Measurements from ENCODE around the gene ZNG1F.
"Not testable (repeated sequence)": the region's sequence is repeated elsewhere in the genome, so short reads cannot be mapped to it uniquely, and the experiment has no call there.

DNA sequence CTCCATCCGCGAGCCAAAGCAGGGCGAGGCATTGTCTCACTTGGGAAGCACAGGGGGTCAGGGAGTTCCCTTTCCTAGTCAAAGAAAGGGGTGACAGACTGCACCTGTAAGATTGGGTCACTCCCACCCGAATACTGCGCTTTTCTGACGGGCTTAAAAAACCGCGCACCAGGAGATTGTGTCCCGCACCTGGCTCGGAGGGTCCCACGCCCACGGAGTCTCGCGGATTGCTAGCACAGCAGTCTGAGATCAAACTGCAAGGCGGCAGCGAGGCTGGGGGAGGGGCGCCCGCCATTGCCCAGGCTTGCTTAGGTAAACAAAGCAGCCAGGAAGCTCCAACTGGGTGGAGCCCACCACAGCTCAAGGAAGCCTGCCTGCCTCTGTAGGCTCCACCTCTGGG lies 39.0 kb downstream of the ZNG1F start:
- TF ChIP-seq POLR2A (IDR thresholded peaks at IDR 0.05): not testable (repeated sequence)
- TF ChIP-seq, protein P1, sequence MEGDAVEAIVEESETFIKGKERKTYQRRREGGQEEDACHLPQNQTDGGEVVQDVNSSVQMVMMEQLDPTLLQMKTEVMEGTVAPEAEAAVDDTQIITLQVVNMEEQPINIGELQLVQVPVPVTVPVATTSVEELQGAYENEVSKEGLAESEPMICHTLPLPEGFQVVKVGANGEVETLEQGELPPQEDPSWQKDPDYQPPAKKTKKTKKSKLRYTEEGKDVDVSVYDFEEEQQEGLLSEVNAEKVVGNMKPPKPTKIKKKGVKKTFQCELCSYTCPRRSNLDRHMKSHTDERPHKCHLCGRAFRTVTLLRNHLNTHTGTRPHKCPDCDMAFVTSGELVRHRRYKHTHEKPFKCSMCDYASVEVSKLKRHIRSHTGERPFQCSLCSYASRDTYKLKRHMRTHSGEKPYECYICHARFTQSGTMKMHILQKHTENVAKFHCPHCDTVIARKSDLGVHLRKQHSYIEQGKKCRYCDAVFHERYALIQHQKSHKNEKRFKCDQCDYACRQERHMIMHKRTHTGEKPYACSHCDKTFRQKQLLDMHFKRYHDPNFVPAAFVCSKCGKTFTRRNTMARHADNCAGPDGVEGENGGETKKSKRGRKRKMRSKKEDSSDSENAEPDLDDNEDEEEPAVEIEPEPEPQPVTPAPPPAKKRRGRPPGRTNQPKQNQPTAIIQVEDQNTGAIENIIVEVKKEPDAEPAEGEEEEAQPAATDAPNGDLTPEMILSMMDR (IDR thresholded peaks at IDR 0.05): not testable (repeated sequence)

Measured in heart left ventricle (tissue), 13 donors.